ENCODE measurements around the gene DTNB. TPM values are rescaled to one million over a fixed set of nuclear protein-coding genes. Genes with fewer than 3 reads are reported as not detected.

Gene DTNB
- total RNA-seq, 4 donors from 2014 or later, result 2.2 to 7.8 (median 3.9) TPM

DNA sequence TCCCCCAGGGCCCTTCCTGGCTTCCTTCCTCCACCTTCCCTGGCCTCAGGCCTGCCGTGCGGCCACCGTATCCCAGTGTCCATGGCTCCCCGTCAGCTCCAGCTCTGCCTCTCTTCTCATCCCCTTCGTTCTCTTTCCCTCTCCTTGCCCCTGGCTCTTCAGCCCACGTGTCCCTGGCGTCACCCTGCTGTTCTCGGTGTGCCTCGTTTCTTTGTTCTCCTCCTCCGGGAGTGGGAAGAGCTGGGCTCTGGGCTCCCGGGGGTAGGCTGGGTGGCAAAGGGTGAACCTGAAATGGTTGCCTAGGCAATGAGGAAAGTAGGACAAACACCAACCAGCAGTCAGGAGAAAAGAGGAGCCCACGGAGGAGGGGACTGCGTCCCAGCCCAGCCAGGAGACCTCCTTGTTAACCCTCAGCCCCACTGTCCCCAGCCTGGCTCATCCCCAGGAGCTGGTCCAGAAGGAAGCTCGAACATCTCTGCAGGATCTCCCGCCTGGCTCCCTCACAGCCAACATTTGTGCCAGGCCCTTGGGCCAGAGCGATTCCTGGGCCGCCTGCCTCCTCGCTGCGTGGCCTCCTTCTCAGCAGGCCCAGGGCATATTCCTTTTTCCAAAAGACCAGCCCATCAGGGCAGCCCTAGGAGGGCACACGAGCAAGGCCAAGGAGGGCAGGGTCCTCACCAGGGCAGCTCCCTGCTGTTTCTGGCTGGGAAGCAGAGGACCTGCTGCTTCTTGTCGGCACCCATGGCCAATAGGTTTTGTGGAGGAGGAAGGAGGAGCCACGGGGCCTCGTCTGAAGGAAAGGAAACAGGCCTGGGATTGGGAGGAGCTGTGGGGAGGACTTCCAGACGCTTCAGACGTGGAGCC lies 300.7 kb downstream of the DTNB start:
- intact Hi-C loops (cut with DNase I; ENCODE audit: low total_unique reads), result no loop called here
- TF ChIP-seq POLR2A (IDR thresholded peaks at IDR 0.05) (no peak), EP300 (IDR thresholded peaks at IDR 0.05; ENCODE audit: low read depth) (no peak), POLR2AphosphoS5 (IDR thresholded peaks at IDR 0.05) (no peak)
- TF ChIP-seq, protein P1, sequence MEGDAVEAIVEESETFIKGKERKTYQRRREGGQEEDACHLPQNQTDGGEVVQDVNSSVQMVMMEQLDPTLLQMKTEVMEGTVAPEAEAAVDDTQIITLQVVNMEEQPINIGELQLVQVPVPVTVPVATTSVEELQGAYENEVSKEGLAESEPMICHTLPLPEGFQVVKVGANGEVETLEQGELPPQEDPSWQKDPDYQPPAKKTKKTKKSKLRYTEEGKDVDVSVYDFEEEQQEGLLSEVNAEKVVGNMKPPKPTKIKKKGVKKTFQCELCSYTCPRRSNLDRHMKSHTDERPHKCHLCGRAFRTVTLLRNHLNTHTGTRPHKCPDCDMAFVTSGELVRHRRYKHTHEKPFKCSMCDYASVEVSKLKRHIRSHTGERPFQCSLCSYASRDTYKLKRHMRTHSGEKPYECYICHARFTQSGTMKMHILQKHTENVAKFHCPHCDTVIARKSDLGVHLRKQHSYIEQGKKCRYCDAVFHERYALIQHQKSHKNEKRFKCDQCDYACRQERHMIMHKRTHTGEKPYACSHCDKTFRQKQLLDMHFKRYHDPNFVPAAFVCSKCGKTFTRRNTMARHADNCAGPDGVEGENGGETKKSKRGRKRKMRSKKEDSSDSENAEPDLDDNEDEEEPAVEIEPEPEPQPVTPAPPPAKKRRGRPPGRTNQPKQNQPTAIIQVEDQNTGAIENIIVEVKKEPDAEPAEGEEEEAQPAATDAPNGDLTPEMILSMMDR (IDR thresholded peaks at IDR 0.05), result no peak
- in situ Hi-C loops (cut with MboI; ENCODE audit: low pct_ligation_motif_present in 1 of 4, low pct_unique_long_range_greater_than_20kb in 1 of 4, low sequenced_read_pairs in 3 of 4), result loop anchor here in 2 of 4 donors (25.0 kb wide), 1 partner anchor 140 kb away; no protein-coding TSS in a partner anchor
- Histone ChIP-seq H3K27ac (no peak overlapping the region), H3K27me3 (no peaks in the 10 kb centered on the region), H3K4me1 (peaks cover 6 to 14% (median 12%) of the 10 kb centered on the region in 4 donors), H3K9me3 (no peaks in the 10 kb centered on the region), H3K4me3 (no peak overlapping the region), H3K36me3 (no peaks in the 10 kb centered on the region)
- WGBS, 2 donors (ENCODE audit: low coverage in 1 of 2), result 60 to 82% methylated on average over 1 to 25 of the region's 25 CpGs
- no peak for DNase-seq

DNA sequence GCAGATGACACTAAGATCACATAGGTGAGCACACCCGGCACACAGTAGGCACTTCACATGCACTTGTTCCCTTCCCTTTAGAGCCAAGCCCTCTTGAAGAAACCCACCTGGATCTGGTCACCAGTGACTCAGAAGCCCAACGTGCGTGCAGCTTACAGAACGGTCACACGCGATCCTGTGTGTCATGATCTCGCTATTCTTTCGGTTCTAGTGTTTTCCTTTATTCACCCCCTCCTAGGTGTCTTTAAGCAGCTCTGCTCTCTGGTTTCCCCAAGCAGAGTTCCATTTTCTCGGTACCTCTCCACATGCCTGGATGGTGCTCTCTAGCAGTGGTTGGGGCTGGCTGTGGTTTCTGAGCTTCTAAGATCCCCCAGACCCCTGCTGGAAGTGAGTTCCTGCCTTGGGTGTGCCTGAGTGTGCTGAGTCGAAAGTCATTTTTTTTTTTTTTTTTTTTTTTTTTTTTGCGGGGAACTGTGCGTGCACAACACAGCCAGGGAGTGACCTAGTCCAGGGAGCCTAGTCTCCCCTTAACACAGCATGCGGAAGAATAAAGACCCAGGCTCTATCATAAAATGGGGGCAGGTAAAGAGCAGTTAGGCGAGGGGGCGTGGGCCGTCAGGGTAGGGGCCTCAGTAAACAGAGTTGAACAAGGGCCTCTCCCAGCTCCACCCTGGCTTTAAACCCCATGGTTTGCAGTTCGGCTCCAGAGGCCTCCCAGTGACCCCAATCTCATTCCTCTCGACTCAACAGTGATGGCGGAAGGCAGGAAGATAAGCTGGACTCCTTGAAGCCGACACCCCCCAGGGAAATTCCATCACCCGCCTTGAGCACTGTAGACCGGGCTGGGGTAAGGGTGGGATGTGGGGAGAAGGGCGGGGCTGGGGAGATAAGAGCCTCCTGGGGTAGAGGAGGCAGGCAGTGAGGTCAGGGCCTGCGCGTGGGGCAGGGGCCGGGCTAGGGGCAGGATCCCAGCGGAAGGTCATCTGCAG lies 301.8 kb downstream of the DTNB start:
- TF ChIP-seq POLR2A (IDR thresholded peaks at IDR 0.05), result no peak
- TF ChIP-seq EP300 (IDR thresholded peaks at IDR 0.05; ENCODE audit: low read depth), result no peak
- TF ChIP-seq, protein P1 (IDR thresholded peaks at IDR 0.05), result no peak
- no peak for TF ChIP-seq POLR2AphosphoS5 (IDR thresholded peaks at IDR 0.05)
- intact Hi-C loops (cut with DNase I; ENCODE audit: low total_unique reads) (no loop called here), in situ Hi-C loops (cut with MboI; ENCODE audit: low pct_ligation_motif_present in 1 of 4, low pct_unique_long_range_greater_than_20kb in 1 of 4, low sequenced_read_pairs in 3 of 4) (loop anchor here in 2 of 4 donors (25.0 kb wide), 1 partner anchor 141 kb away; no protein-coding TSS in a partner anchor)
- Histone ChIP-seq H3K4me1 (peaks cover 0 to 4% (median 3%) of the 10 kb centered on the region in 4 donors), H3K27me3 (no peaks in the 10 kb centered on the region), H3K9me3 (no peaks in the 10 kb centered on the region), H3K27ac (no peak overlapping the region), H3K36me3 (no peaks in the 10 kb centered on the region), H3K4me3 (no peak overlapping the region)
- DNase-seq, result no peak
- WGBS, 2 donors (ENCODE audit: low coverage in 1 of 2), result 81 to 84% methylated on average over 10 to 27 of the region's 27 CpGs

DNA sequence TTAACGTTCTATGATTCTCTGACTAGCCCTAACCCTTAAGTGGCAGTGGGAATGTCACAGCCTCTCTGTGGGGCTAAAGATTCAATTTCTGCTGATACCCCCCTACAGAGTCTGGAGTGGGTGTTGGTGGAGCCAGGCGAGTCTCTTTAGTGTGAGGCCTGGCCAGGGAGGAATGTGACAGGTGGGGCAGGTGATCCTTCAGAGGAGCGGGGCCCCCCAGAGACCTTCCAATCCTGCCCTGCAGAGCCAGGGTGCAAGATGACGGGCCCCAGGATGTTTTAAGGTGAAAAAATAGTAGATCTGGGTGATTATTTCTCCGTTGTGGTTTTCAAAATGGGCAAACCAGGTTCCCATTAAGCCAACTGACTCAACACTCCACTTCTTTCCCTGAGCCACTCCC lies 303.5 kb downstream of the DTNB start:
- H3K9me3 ChIP-seq, result no peaks in the 10 kb centered on the region
- in situ Hi-C loops (cut with MboI; ENCODE audit: low pct_ligation_motif_present in 1 of 4, low pct_unique_long_range_greater_than_20kb in 1 of 4, low sequenced_read_pairs in 3 of 4) (loop anchor here in 2 of 4 donors (25.0 kb wide), 1 partner anchor 142 kb away; no protein-coding TSS in a partner anchor), intact Hi-C loops (cut with DNase I; ENCODE audit: low total_unique reads) (loop anchor here (2.0 to 10.0 kb wide), 2 partner anchors 23 to 155 kb away; no protein-coding TSS in a partner anchor)
- H3K27ac ChIP-seq, result no peak overlapping the region
- DNase-seq, result no peak
- WGBS, 2 donors (ENCODE audit: low coverage in 1 of 2), result 57 to 89% methylated on average over 1 to 5 of the region's 5 CpGs
- no peak overlapping the region for H3K4me3 ChIP-seq
- no peaks in the 10 kb centered on the region for H3K36me3 ChIP-seq
- H3K4me1 ChIP-seq, result no peaks in the 10 kb centered on the region
- TF ChIP-seq POLR2A (IDR thresholded peaks at IDR 0.05) (no peak), EP300 (IDR thresholded peaks at IDR 0.05; ENCODE audit: low read depth) (no peak), POLR2AphosphoS5 (IDR thresholded peaks at IDR 0.05) (no peak)
- TF ChIP-seq, protein P1 (IDR thresholded peaks at IDR 0.05), result no peak
- H3K27me3 ChIP-seq, result no peaks in the 10 kb centered on the region
